Upper lobe of right lung (tissue), 1 donor: ENCODE measurements around the gene ZNRD2. TPM values are rescaled to one million over a fixed set of nuclear protein-coding genes. Genes with fewer than 3 reads are reported as not detected.

Experiments
- ATAC-seq: fragments of 200-7000 bp; cut with Tn5 transposase; one replicate; pipeline ENCODE4 v1.9.1; 2020; ENCODE audit warnings: mild to moderate bottlenecking, moderate library complexity
- DNase-seq: peaks from one replicate; pipeline ENCODE4 v3.0.0-alpha.2; 2020
- H3K27ac ChIP-seq: fragments of 200-600 bp; one replicate; pipeline ENCODE4 v1.8.0; 2022
- H3K27me3 ChIP-seq: fragments of 200-600 bp; one replicate; pipeline ENCODE4 v1.8.0; 2022; ENCODE audit warnings: mild to moderate bottlenecking
- H3K36me3 ChIP-seq: fragments of 200-600 bp; one replicate; pipeline ENCODE4 v1.8.0; 2022
- H3K4me1 ChIP-seq: fragments of 200-600 bp; one replicate; pipeline ENCODE4 v1.8.0; 2022
- H3K4me3 ChIP-seq: fragments of 200-600 bp; one replicate; pipeline ENCODE4 v1.8.0; 2022; ENCODE audit warnings: mild to moderate bottlenecking
- H3K9me3 ChIP-seq: fragments of 200-600 bp; one replicate; pipeline ENCODE4 v1.8.0; 2022
- intact Hi-C: fragments of 100-400 bp; cut with DNase I; formaldehyde crosslinking; loops from one replicate; pipeline ENCODE4 v1.11.0; 2022
- total RNA-seq: library from RNA; stranded (reverse); fragmentation: NEBNext Ultra II Directional; extraction: Animal tissue kit (Norgen Biotek cat#: 25700); gene quantifications from one replicate; pipeline ENCODE4 v1.2.1, GENCODE V29; 2021
- TF ChIP-seq, protein P1 (sequence below): fragments of 200-600 bp; IDR thresholded peaks from one replicate; pipeline ENCODE4 v1.8.0; 2022; ENCODE audit warnings: antibody characterized with exemption
- donor health status: DM: no; HTN: yes; CAD: no; lungs with severe emphysema.

ZNRD2 gene
- total RNA-seq, 1 donor from 2014 or later: 24.0 TPM

DNA sequence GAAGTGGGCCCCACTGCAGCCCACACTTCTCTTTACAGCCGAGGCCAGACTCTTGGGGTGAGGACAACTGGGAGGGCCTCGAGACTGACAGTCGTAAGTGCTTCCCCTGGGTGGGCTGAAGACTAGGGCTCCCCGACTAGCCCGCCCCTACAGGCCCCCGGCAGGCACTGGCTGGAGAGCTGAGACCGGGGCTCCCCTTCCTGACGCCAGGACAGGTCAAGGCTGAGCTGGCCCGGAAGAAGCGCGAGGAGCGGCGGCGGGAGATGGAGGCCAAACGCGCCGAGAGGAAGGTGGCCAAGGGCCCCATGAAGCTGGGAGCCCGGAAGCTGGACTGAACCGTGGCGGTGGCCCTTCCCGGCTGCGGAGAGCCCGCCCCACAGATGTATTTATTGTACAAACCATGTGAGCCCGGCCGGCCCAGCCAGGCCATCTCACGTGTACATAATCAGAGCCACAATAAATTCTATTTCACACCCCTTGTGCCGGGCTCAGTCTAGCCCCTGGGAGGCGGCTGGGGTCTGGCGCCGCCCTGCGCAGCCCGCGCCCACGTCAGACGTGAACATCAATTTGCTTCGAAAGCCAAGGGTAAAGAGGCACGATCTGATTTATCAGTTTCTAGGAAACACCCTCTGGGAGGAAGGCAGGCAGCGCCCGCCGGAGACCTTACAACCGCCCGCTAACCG, 31.9 kb upstream of the ZNRD2 start:
- Histone ChIP-seq H3K27ac (no peak overlapping the region), H3K27me3 (no peaks in the 10 kb centered on the region), H3K4me3 (no peak overlapping the region), H3K4me1 (peaks cover 24% of the 10 kb centered on the region), H3K36me3 (peaks cover 49% of the 10 kb centered on the region), H3K9me3 (no peaks in the 10 kb centered on the region)
- no peak for DNase-seq
- ATAC-seq: no peak
- TF ChIP-seq, protein P1, sequence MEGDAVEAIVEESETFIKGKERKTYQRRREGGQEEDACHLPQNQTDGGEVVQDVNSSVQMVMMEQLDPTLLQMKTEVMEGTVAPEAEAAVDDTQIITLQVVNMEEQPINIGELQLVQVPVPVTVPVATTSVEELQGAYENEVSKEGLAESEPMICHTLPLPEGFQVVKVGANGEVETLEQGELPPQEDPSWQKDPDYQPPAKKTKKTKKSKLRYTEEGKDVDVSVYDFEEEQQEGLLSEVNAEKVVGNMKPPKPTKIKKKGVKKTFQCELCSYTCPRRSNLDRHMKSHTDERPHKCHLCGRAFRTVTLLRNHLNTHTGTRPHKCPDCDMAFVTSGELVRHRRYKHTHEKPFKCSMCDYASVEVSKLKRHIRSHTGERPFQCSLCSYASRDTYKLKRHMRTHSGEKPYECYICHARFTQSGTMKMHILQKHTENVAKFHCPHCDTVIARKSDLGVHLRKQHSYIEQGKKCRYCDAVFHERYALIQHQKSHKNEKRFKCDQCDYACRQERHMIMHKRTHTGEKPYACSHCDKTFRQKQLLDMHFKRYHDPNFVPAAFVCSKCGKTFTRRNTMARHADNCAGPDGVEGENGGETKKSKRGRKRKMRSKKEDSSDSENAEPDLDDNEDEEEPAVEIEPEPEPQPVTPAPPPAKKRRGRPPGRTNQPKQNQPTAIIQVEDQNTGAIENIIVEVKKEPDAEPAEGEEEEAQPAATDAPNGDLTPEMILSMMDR: no peak
- intact Hi-C loops: no loop called here

DNA sequence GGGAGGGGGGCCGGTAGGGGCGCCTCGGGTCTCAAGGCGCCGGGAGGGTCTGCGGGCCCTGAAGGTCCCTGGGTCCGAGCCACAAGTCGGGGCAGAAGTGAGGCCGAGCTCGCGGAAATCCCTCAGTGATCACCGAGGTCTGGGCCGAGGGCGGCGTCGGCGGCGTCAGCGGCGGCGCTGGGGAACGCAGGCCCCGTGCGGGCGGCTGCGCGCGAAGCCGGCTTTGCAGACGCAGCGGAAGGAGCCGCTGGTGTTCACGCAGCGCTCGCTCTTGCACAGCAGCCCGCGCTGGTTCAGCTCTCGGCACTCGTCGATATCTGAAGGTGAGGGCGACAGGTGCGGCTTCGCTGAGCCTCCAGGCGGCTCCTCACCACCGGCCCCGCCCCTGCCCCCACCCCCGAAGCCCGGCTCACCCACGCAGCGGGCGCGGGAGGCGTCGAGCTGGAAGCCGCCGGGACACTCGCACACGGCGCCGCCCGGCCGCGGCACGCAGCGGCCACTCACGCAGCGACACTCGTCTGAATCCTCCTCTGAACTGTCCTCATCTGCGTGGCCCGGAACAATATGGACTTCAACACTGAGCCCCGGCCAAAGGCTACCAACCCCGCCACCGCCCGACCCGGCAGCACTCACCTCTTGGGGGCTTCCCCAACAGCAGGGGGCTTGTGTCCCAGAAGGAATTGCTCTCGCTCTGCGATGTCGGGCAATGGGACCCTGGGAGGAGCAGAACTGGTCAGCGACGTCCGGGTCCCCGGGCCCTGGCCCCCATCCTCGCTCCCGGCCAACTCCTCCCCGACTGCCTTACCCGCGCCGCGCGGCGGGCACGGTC, 31.1 kb upstream of the ZNRD2 start:
- TF ChIP-seq, protein P1: no peak
- H3K9me3 ChIP-seq: no peaks in the 10 kb centered on the region
- H3K36me3 ChIP-seq: peaks cover 42% of the 10 kb centered on the region
- ATAC-seq: no peak
- H3K4me1 ChIP-seq: peaks cover 24% of the 10 kb centered on the region
- H3K27me3 ChIP-seq: no peaks in the 10 kb centered on the region
- H3K4me3 ChIP-seq: peak overlapping the region; percentile 55
- peak overlapping the region; percentile 90 for H3K27ac ChIP-seq
- intact Hi-C loops: no loop called here
- no peak for DNase-seq

DNA sequence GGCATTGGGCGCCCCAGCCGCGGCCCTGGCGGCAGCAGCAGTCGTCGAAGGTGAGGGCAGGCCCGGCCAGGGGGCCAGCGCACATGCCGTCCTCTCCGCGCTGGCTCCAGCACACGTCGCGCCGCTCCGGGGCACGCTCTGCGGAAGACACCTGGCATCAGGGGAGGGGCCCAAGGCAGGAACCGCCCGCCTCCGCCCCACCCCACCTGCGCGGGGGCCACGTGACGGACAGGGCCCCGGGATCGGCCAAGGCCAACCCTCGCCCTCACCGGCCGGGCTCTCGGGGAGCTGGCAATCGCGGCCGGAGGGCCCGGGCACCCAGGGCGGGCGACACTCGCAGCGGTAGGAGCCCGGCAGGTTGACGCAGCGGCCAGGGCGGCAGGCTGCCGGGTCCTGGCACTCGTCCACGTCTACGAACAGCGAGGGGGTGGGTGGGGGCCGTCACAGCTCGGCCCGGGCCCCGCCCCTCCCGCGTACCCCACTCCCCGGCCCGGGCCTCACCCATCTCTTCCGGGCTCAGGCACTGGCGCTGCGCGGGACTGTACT, 30.5 kb upstream of the ZNRD2 start:
- peaks cover 39% of the 10 kb centered on the region for H3K36me3 ChIP-seq
- DNase-seq (no peak), ATAC-seq (peak; percentile 42)
- H3K4me1 ChIP-seq: peaks cover 24% of the 10 kb centered on the region
- H3K9me3 ChIP-seq: no peaks in the 10 kb centered on the region
- peak overlapping the region; percentile 90 for H3K27ac ChIP-seq
- intact Hi-C loops: no loop called here
- H3K27me3 ChIP-seq: no peaks in the 10 kb centered on the region
- peak overlapping the region; percentile 55 for H3K4me3 ChIP-seq
- TF ChIP-seq, protein P1: no peak

DNA sequence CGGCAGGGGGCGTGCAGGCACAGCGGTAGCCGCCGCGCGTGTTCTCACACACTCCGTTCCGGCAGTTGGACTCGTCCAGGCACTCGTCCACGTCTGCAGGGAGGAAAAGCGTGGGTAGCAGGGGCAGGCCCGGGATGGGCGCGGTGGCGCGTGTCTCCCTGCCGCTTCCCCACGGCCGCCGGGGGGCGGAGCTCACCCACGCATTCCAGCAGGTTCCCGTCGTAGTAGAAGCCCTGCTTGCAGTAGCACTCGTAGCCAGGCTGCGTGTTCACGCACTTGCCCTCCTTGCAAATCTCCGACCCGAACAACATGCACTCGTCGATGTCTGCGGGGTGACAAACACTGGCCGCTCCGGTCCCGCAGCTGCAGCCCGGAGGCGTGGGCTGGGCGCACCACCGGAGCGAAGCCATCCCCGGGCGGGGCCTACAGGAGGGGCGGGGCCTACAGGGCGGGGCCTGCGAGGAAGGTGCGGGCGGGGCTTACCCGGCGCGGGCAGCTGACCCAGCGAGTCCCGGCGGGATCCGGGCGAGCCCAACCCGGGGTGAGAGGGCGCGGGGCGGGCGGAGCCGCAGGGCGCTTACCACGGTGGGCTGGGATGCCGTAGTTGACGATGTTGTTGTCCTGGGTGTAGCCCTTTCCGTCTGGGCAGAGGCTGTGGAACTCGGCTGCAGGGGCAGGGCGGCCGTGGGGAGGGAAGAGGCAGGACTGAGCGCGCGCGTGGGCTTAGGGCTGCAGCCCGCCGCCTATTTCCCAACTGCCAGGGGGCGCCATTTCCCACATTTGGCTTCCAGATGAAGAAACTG, 29.8 kb upstream of the ZNRD2 start:
- Histone ChIP-seq H3K4me3 (peak overlapping the region; percentile 55), H3K4me1 (peaks cover 24% of the 10 kb centered on the region), H3K9me3 (no peaks in the 10 kb centered on the region), H3K27ac (peak overlapping the region; percentile 90), H3K27me3 (no peaks in the 10 kb centered on the region), H3K36me3 (peaks cover 32% of the 10 kb centered on the region)
- TF ChIP-seq, protein P1: peak; percentile 80
- peak; percentile 93 for ATAC-seq
- peak; percentile 97 for DNase-seq
- intact Hi-C loops: no loop called here
